Medulla oblongata (tissue), 1 donor: ENCODE data around the gene IL19.

ENCODE experiments used
- DNase-seq: peaks from one replicate; pipeline ENCODE4 v3.0.0-alpha.2; 2015; ENCODE audit errors: extremely low spot score

The IL19 gene

GRCh38 chr1:206859082-206859521, 88.5 kb downstream of the IL19 start:
- DNase-seq, result peak; percentile 42

DNA sequence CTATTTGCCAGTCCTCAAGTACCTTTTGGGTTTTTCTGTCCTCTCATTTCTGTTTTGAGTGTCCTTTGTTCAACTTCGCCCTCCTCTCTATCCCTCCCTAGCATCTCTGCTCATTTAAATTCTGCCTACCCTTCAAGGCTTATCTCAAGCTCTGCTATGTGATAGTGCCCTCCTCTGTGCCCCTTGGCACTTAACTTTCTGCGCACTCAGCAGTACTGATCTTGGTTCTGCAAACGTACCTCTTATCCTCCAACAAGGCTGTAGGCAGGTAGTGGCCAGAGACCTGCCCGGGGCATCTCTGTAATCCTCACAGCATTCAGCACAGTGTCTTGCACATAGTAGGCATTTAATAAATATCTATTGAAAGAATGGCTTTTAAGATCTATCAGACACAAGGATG, 89.6 kb downstream of the IL19 start:
- no peak for DNase-seq

GRCh38 chr1:206863266-206863665, 92.7 kb downstream of the IL19 start:
- DNase-seq, result no peak

DNA sequence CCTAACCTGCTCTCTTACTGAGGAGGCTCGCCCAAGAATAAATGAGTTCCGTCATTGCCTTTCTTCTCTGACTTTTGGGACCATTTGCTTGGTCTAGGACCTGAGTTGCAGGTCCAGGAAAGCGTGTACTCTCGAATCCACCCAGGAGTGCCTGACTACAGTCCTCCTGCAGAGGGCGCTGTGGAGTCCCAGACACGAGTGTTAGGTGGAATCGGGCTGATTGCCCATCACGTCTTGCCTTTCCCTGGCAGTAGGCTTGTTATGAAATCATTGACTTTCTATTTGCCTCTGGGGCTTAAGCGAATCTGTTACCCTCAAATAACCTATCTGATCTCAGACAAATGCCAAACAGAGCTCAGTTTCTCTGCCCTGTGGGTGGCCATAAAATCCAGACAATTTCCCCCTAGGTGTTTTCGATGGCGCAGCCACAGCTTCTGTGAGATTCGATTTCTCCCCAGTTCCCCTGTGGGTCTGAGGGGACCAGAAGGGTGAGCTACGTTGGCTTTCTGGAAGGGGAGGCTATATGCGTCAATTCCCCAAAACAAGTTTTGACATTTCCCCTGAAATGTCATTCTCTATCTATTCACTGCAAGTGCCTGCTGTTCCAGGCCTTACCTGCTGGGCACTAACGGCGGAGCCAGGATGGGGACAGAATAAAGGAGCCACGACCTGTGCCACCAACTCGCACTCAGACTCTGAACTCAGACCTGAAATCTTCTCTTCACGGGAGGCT, 94.5 kb downstream of the IL19 start, which contains the start of gene IL20:
Gene IL20, plus strand, starts transcription at position 685 of the 733 bp plus-strand sequence. CDS start 230 bp downstream, outside the sequence.
- DNase-seq, result peak; percentile 64

DNA sequence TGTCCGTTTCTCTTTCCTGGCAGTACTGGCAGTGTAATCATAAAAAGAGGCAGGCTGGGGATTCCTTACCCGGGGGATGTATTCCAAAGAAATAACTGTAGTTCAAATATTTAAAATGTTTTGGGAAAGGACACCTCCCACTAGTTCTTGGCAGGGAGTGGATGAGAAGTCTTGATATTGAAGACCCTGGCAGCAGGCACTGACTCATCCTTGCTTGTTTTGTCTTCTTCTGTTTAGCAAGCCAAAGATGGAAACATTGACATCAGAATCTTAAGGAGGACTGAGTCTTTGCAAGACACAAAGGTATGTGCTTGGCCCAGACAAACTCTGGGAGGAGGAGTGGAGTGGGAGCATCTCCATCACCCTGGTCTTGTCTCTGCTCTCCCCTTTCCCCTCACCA, 95.5 kb downstream of the IL19 start:
- DNase-seq, result no peak

- no peak for DNase-seq
Measured at GRCh38 chr1:206867239-206867638, 96.7 kb downstream of the IL19 start.

- no peak for DNase-seq
Measured at GRCh38 chr1:206867716-206868115, 97.1 kb downstream of the IL19 start.

DNA sequence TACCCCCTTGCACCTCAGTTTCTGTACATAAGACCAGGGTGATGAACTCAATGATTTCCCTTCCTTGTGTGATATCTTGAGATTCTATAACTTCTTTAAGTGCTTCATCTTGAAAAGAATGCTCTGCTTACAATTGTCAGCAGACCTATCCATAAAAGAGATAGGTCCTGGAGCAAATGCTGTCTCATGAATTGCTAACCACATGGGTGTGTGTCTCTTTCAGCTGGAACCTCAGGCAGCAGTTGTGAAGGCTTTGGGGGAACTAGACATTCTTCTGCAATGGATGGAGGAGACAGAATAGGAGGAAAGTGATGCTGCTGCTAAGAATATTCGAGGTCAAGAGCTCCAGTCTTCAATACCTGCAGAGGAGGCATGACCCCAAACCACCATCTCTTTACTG, 97.7 kb downstream of the IL19 start:
- no peak for DNase-seq

GRCh38 chr1:206872139-206872538, 101.6 kb downstream of the IL19 start:
- no peak for DNase-seq

DNA sequence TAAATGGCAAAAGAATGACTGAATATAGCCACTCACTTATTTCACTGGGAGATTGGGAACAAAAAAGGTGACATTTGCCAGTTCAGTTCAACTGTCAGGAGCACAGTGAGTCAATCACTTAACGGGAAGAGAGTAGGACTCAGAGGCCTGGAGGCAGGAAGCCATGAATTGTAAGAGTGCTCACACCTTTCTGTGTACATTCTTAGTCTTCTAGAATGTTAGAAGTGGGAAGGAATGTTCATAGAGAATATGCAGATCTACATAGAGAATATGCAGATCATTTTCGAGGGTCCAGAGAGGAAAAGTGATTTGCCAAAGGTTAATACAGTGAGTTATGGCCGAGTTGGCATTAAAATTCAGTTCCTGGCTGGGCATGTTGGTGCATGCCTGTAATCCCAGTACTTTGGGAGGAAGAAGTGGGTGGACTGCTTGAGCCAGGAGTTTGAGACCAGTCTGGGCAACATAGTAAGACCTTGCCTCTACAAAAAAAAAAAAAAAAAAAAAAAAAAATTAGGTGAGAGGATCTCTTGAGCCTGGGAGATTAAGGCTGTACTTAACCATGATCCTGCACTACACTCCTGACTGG, 103.1 kb downstream of the IL19 start:
- DNase-seq, result no peak

DNA sequence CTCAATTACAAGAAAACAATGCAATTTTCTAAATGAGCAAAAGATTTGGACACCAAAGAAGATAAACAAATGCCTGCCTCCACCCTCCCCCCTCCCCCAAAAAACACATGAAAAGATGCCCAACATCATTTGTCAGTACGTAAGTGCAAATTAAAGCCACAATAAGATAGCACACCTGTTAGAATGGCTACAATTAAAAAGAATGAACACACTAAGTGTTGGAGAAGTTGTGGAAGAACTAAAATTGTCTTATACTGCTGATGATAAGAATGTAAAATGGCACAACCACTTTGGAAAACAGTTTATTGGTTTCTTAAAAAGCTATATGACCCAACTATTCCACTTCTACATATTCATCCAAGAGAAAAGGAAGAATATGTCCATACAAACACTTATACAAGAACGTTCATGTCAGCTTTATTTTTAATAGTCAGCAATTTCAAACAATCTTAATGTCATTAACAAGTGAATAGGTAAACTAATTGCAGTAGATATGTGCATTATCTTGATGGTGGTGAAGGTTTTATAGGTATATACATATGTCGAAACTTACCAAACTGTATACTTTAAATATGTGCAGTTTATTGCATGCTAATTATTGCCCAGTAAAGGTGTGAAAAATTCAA, 105.3 kb downstream of the IL19 start:
- DNase-seq, result no peak

DNA sequence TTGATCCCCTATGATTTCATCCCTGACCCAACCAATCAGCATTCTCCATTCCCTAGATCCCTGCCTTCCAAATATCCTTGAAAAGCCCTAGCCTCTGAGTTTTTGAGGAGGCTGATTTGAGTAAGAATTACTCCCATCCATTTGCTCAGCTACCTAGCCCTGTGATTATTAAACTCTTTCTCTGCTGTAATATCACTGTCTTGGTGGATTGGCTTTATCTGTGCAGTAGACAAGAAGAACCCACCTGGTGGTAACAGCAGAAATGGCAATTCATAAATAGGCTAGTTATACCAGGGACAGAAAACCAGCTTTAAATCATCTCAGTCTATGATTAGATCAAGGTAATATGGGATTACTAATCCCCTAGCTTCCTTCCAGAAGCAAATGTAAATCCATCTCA, 107.9 kb downstream of the IL19 start:
- no peak for DNase-seq

DNA sequence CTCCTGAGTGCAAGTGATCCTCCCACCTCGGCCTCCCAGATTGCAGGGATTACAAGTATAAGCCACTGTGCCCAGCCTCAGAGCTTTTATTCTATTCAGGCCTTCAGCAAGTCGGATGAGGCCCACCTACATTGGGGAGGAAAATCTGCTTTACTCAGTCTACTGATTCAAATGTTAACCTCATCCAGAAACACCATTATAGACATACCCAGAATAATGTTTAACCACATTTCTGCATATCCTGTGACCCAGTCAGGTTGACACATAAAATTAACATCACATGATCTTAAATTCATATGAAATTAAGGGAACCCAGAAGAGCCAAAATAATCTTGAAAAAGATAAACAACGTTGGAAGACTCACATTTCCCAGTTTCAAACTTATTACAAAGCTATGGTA, 109.7 kb downstream of the IL19 start:
- DNase-seq, result no peak

GRCh38 chr1:206882555-206882954, 112.0 kb downstream of the IL19 start:
- no peak for DNase-seq

DNA sequence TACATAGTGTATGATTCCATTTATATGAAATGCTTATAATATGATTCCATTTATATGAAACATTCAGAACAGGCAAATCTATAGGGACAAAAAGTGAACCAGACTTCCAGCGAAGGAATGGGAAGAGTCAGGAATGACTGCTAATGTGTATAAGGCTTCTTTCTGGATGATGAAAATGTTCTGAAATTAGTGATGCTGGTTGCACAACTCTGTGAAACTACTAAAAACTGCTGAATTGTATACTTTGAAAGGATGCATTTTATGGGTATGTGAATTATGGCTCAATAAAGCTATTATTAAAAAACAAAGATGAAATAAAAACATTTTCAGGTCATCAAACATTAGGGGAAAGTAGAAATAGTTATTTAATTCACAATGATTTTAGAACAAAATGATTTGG, 112.6 kb downstream of the IL19 start:
- no peak for DNase-seq

GRCh38 chr1:206883876-206884275, 113.3 kb downstream of the IL19 start:
- no peak for DNase-seq

DNA sequence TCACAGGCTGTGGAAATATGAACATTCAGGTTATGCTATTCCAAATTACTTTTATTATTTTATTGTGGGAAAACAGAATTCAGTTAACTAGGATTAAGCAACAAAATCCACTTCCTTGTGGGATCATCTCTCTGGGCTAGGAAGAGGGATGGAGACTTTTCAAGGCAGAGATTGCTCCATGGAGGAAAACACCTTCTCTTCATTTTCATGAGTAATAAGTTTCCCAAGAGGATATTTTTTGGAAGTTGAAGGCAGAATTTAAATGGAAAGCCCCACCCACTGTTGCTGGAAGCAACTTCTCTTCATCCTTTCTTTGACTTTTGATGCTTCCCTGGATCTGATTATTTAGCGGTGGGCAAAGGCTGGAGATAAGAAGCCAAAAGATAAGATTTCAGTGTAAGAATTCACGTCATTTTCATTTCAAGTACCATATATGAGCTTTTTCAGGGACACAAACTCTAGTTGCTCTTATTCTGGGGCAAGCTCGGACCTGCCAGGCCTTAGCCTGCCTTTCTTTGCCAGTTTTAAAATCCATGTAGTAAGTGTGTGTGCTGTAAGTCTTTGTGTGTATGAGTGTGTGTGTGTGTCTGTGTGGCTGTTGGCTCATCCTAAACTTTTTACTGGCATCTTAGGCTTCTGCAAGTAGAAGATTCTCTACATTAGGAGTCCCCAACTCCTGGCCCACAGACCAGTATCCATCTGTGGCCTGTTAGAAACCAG, 114.9 kb downstream of the IL19 start:
- DNase-seq, result no peak

GRCh38 chr1:206886831-206887230, 116.3 kb downstream of the IL19 start:
- DNase-seq, result no peak

DNA sequence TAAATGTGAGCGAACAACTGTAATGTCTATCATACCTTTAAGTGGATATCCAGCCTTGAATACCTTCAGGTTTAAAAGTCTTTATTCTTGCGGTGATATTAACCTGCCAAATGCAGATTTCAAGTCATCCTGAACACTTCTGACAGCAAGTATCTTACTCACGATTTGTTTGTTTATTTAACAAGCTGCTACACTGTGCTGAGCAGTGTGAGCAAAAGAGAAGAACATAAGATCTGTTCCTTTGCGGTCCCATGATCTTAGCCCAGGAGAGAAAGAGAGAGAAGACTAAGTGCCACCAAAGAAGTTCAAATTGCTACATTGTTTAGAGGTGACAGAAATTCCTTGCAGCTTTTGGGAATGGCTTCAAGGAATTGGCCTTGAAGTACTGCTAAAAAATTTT, 117.1 kb downstream of the IL19 start:
- DNase-seq, result no peak

DNA sequence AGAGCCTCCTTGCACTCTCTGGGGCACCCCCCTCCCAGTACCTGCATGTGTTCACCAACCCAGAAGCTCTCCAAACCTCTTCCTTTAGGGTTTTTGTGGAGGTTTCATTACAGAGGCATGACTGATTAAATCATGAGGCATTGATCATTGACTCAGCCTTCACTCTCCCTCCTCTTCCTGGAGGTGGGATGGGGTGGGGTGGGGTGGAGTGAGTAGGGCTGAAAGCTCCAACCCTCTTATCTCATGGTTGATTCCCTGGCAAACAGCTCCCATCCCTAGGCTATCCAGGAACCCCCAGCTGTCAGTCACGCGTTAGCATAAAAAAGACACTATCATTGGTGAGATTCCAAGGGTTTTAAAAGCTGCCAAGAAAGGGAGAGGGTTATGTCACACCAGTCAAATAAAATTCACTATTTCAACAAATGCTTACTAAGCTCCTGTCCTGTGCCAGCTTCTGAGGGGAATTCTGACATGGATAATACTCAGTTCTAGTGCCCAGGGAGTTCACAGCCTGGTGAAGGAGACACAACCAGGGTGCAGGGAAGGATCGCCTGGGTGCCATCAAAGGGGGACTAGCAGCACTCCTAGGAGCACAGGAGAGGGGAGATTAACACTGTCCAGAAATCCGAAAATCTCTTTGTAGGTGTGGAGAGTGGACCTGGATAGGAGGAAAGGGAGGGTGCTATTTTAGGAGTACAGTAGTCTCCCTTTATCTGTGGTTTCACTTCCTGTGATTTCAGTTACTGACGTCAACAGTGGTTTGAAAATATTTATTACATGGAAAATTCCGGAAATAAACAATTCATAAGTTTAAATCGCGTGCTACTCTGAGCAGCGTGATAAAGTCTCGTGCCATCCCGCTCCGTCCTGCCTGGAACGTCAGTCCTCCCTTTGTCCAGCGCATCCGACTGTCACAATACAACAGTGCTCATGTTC, 119.8 kb downstream of the IL19 start:
- no peak for DNase-seq

DNA sequence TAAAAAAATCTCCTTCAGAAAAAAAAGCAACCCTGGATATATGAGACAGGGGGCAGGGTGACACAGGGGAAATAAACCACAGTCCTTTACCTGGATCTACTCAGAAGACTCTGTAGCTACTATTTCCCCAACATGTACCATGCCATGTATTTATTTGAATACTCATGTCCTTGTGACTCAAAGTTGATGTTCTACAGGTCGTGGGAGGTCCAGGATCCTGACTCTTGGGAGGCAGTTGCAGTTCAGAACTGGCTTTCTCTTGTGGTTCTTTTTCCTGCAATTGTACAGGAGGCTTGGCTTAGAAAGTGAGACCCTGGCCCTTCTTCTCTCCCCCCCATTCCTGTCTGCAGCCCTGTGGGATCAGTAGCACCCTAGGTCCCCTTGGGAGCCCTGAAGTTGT, 120.8 kb downstream of the IL19 start:
- no peak for DNase-seq
